Fibroblast of peridontal ligament (primary cell): Measurements from ENCODE around the gene MT1E.
A peak's percentile ranks its signal among the peaks of the same experiment; 100 is the strongest.
"Not testable (repeated sequence)": the region's sequence is repeated elsewhere in the genome, so short reads cannot be mapped to it uniquely, and the experiment has no call there.

Experiments used
- DNase-seq: peaks from one replicate; pipeline ENCODE4 v3.0.0-alpha.2; 2010; ENCODE audit errors: extremely low read depth

Gene MT1E

DNA sequence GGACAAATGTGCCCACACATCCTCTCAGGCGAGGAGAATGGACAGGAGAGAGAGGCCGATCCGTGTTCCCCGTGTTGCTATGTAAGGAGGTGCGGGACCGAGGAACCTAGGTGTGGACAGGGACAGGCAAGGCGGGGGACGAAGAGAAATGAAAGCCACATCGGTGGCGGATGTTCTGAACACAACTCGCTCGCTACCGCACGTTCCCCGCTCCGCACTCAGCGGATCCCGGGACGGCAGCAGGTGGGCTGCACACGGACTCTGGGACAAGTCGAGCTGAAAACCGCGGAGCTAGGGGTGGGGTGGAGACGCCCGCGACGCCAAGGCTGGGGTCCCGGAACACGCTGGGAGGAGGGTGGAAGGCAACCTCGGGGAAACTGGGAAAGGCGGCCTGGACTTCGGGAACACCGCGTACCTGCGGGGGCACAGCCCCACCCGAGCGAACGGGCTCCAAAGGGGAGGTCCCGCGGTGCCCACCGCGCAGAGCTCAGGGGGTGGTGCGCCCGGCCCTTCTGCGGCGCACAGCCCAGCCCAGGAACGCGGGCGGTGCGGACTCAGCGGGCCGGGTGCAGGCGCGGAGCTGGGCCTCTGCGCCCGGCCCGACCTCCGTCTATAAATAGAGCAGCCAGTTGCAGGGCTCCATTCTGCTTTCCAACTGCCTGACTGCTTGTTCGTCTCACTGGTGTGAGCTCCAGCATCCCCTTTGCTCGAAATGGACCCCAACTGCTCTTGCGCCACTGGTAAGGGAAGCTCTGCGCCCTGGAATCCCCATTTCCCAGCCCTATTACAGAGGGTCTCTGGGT is at the start of gene MT1E:
Gene MT1E (plus strand): TSS at position 642 of the 803 bp plus-strand sequence. CDS start 71 bp downstream, at position 713.
- DNase-seq = peak; percentile 70

- DNase-seq = peak; percentile 53
Measured at GRCh38 chr16:56576585-56577299, 48.8 kb upstream of the MT1E start.

DNA sequence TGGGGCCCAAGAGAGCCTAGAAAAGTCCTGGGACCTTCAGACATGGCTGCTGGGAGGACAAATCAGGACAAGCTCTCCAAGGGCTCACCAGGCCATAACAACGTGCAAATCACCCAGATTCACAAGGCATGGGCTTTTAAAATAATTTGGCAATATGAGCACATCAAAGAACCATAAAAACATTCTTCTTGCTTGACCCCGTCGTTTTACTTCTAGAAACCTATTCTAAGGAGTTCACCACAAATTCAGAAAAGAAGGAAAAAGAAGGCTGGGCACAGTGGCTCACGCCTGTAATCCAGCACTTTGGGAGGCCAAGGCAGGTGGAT is 48.3 kb upstream of the MT1E start:
- DNase-seq = no peak

- DNase-seq = no peak
Measured at GRCh38 chr16:56580391-56581048, 45.1 kb upstream of the MT1E start.

DNA sequence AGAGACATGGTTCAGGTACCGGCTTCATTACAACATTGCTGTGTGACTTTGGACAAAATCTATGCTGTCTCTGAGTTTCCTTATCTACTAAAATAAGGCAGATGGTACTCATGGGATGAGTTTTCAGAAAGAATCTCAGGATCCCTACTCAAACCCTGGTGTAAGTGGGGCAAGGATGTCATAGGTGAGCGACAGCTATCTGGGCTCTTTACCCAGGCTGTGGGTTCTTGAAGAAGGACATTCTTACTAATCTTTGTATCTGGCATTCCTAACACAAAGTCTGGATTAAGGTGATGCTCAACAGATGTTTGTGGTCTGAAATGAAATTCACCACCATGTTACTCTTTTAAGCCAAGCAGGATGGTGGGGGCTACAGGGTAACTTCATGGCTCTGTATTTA is 42.7 kb upstream of the MT1E start:
- DNase-seq = not testable (repeated sequence)

DNA sequence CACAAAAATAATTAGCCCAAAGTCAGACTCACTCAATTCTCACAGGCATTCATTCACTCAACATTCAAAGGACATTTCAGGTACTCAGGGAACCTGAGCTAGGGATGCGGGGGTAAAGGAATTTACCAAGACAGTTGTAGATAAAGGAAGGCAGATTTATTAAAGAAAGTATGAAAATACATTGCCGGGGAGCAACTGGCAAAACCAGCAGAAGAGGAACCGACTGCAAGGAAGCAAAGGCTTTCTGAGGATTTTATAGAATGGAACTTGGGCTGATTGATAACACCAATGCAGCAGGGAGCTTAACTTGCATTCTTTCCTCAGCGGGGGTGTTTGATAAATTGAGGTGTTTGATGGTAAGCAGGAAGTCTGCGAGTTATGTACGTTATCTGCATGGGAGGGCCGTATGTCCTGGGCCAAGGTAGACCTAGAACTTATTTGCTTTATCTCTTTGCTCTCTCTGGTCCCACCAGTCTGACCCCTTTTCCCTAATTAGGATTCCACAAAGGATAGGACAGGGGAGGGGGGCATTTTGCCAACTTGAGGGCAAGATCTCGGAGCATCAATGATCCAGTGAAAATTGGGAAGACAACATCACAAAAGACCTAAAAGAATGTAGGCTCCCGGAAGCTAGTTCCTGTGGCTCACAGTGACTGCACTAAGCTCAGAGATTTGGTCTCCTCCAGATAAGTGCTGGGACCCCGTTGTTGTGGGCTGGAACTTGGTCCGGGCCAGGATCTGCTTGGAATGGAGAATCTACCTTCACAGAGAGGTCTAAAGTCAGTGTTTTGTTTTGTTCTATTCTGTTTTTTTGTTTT is 42.0 kb upstream of the MT1E start:
- no peak for DNase-seq

DNA sequence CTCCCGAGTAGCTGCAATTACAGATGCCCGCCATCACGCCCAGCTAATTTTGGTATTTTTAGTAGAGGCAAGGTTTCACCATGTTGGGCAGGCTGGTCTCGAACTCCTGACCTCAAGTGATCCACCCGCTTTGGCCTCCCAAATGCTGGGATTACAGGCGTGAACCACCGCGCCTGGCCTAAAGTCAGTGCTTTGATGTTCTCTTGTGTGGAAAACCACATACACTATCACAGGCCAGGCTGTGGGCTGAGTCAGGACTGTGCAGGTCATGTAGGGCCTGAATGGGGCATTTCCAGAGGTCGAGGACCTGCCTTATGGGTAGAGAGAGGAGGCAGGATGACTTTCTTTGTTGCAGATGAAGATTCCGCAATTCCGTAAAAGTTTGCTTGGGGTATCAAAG is 41.3 kb upstream of the MT1E start:
- no peak for DNase-seq

DNA sequence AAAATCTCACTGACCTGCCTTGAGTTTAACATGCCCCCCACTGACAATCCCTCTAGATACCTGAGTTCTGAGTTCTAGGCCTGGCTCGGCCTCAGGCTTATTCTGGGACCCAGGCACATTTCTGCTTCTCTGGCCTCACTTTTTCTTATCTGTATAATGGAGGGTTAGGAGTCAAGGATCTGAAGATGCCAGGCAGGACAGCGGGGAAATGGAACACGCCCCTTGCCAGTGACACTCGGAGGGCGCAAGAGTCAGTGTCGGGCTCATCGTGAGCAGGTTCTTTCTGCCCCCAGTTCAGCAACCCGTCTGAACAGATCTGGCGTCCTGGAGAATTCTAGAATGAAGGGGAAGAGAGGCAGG is 36.8 kb upstream of the MT1E start:
- DNase-seq = no peak

- no peak for DNase-seq
Measured at GRCh38 chr16:56589141-56590039, 36.2 kb upstream of the MT1E start, which contains the start of gene MT3. Gene MT3 (plus strand): TSS chr16:56589528. CDS start chr16:56589591, 63 bp downstream.

- DNase-seq = no peak
Measured at GRCh38 chr16:56591377-56592060, 34.1 kb upstream of the MT1E start.

DNA sequence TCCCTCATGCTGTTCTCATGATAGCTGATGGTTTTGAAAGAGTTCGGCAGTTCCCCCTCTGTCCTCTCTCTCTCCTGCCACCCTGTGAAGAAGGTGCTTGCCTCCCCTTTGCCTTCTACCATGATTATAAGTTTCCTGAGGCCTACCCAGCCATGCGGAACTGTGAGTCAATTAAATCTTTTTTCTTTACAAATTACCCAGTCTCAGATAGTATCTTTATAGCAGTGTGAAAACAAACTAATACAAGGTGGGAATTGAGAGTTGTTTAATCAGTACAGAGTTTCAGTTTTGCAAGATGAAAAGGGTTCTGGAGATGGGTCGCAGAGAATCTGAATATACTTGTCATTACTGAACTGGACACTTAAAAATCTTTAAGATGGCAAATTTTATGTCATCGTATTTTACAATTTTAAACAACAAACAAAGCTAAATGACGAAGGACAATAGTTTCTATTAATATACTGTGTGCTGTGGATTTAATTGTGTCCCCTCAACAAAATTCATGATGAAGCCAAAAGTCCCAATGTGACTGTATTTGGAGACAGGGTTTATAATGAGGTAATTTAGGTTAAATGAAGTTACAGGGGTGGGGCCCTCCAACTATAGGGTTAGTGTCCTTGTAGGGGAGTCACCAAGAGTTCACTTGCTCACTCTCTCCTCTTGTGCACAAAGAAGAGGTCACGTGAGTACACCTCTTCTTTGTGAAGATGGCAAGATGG is 31.8 kb upstream of the MT1E start:
- DNase-seq = no peak

- DNase-seq = no peak
Measured at GRCh38 chr16:56594292-56594619, 31.3 kb upstream of the MT1E start.

- peak; percentile 70 for DNase-seq
Measured at GRCh38 chr16:56600398-56600999, 25.1 kb upstream of the MT1E start.

DNA sequence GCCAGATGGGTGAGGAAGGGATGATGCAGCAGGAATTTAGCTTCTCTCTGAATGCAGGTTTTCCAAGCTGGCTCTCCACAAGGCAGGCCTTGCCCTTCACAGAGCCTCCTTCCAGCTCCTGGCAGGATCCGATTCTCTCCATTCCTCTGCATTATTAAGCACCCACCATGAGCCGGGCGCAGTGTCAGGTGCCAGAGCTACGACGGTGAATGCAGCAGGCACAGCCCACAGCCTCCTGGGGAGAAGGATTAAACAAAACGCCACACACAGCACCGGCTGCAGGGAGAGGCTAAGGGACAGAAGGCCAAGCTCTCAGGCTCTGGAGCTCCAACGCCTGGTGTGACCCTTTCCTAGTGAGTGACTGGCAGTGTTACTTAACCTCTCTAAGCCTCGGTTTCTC is 24.3 kb upstream of the MT1E start:
- DNase-seq = no peak

- peak; percentile 42 for DNase-seq
Measured at GRCh38 chr16:56603589-56603988, 22.0 kb upstream of the MT1E start.

DNA sequence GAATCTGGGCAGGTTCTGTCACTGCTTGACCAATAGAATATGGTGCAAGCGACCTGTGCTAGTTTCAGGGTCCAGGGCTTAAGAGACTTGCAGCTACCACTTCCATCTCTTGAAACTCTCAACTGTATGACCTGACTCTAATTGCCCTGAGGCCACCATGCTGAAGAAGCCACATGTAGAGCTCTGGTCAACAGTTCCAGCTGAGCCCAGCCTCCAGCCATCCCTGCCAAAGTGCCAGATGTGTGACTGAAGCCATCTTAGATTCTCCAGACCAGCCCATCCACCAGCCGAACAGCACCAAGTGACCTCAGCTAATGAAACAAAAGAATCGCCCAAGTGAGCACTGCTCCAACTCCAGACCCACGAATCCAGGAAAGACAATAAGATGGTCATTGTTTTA is 20.6 kb upstream of the MT1E start:
- DNase-seq = no peak

DNA sequence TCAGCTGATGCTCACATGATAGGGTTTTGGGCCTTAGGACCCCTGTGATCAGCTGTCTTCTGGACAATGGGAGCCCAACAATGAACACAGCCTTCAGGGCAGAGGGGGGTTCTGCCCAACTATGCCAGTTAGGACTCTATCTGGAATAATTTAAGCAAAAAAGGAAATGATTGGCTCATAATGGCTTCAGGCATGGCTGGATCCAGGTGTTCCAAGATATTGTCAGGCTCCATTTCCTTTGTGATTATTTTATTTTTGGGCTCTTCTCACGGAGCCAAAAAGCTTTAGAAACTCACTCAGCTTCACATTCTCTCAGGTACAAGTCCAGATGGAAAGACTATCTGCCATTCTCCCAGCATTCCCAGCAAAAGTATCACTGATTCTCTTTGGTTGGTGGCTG is 20.1 kb upstream of the MT1E start:
- DNase-seq = no peak

GRCh38 chr16:56606071-56606475 is 19.5 kb upstream of the MT1E start:
- no peak for DNase-seq

GRCh38 chr16:56606476-56607108 is 19.0 kb upstream of the MT1E start:
- peak; percentile 93 for DNase-seq
